ENCODE results near the gene COL9A3. TPM values are rescaled to one million over a fixed set of nuclear protein-coding genes. Genes with fewer than 3 reads are reported as not detected.
A peak's percentile ranks its signal among the peaks of the same experiment; 100 is the strongest.

The COL9A3 gene
- total RNA-seq, 2 experiments from 2014 or later: not detected

DNA sequence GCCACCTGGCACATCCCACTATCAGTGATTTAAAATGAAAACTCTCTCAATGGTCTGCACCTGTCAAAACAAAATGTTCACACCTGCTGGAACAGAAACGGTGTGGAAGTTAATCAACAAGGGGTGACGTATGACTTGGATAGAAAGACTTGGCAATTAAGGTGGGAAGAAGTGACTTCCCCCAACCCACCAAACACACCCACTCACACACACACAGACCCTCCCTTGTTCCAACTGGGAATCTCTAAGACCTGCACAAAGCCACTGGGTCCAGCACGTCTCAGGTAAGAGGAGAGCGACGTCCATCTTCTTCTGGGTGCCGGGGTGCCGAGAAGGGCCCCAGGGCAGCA lies 69.8 kb downstream of the COL9A3 start:
- H3K36me3 Mint-ChIP-seq (ENCODE audit: low read depth): peaks cover 28% of the 10 kb centered on the region
- TF ChIP-seq, protein P1, sequence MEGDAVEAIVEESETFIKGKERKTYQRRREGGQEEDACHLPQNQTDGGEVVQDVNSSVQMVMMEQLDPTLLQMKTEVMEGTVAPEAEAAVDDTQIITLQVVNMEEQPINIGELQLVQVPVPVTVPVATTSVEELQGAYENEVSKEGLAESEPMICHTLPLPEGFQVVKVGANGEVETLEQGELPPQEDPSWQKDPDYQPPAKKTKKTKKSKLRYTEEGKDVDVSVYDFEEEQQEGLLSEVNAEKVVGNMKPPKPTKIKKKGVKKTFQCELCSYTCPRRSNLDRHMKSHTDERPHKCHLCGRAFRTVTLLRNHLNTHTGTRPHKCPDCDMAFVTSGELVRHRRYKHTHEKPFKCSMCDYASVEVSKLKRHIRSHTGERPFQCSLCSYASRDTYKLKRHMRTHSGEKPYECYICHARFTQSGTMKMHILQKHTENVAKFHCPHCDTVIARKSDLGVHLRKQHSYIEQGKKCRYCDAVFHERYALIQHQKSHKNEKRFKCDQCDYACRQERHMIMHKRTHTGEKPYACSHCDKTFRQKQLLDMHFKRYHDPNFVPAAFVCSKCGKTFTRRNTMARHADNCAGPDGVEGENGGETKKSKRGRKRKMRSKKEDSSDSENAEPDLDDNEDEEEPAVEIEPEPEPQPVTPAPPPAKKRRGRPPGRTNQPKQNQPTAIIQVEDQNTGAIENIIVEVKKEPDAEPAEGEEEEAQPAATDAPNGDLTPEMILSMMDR (IDR thresholded peaks at IDR 0.05): no peak
- no peak overlapping the region for H3K27ac Mint-ChIP-seq
- H3K9me3 Mint-ChIP-seq: no peaks in the 10 kb centered on the region
- no peaks in the 10 kb centered on the region for H3K27me3 Mint-ChIP-seq
- H3K4me1 Mint-ChIP-seq (ENCODE audit: low read depth): peaks cover 8% of the 10 kb centered on the region
- no peak overlapping the region for H3K4me3 Mint-ChIP-seq
- ChIA-PET POLR2A (interaction anchor here (1.1 kb wide), 1 partner anchor 10 kb away, joined by 3 read pairs; no protein-coding TSS in a partner anchor), CTCF (interaction anchor here (1.5 to 1.6 kb wide), 2 partner anchors 14 to 63 kb away, joined by 3 to 6 read pairs; no protein-coding TSS in a partner anchor)
- DNase-seq (no peak), ATAC-seq (no peak)
- intact Hi-C loops (cut with micrococcal nuclease): no loop called here

DNA sequence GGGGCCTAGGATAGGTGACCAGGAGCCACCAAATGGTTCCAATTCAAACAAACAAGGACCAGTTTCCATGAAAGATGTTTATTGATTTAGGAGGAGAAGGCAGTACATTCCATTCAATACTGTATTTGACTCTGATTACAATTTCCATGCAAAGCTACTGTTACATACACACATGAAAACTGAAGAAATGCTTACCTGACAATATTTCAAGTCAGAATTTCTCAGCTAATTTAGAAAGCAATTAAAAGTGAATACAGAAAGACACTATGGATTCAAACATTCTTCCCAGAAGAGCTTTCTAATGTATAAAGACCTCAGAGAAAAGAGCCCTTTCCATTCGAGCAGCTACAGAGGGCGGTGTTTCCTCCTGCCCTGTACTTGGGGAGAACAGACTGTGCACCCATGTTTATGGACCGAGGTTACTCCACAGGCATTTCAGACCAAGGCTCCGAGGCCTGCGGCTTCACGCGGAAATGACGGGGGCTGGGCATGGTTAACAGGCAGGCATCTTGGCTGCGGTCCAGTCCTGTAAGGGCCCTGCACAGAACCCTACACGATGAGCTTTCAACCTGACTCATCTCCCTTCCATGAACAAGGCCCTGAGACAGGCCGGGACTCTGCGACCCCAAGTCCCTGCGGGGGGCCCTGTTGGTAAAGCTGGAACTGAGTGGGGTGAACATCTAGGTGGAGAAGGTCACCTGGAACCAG lies 70.5 kb downstream of the COL9A3 start:
- ChIA-PET CTCF (interaction anchor here (0.7 to 1.6 kb wide), 5 partner anchors 12 to 85 kb away, joined by 3 to 6 read pairs (median 3); no protein-coding TSS in a partner anchor), POLR2A (interaction anchor here (0.7 to 1.1 kb wide), 2 partner anchors 10 to 15 kb away, joined by 3 read pairs; no protein-coding TSS in a partner anchor)
- no peaks in the 10 kb centered on the region for H3K9me3 Mint-ChIP-seq
- TF ChIP-seq, protein P1 (IDR thresholded peaks at IDR 0.05): no peak
- peaks cover 11% of the 10 kb centered on the region for H3K4me1 Mint-ChIP-seq (ENCODE audit: low read depth)
- peak; percentile 52 for DNase-seq
- H3K36me3 Mint-ChIP-seq (ENCODE audit: low read depth): peaks cover 33% of the 10 kb centered on the region
- H3K27ac Mint-ChIP-seq: no peak overlapping the region
- peak; percentile 59 for ATAC-seq
- no peaks in the 10 kb centered on the region for H3K27me3 Mint-ChIP-seq
- H3K4me3 Mint-ChIP-seq: no peak overlapping the region
- intact Hi-C loops (cut with micrococcal nuclease): no loop called here

DNA sequence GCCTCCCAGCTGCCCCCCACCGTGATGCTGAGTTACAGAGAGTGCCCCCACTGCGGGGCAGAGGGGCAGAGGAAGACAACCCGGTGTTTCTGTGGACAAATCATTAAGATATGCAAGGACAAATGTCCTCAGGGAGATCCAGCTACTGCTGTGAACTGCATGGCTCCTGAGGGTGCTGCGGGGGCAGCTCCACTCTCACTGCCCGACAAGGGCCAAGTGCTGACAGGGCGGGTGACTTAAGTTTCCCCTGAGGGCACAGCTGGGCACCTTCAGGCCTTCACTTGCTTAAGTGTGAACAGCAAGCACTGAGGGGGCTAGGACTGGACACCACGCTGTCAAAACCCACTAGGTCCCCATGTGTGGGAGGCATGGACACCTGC lies 71.0 kb downstream of the COL9A3 start:
- ATAC-seq (no peak), DNase-seq (no peak)
- Mint-ChIP-seq H3K4me3 (no peak overlapping the region), H3K27me3 (no peaks in the 10 kb centered on the region), H3K9me3 (no peaks in the 10 kb centered on the region), H3K36me3 (ENCODE audit: low read depth) (peaks cover 38% of the 10 kb centered on the region), H3K4me1 (ENCODE audit: low read depth) (peaks cover 16% of the 10 kb centered on the region), H3K27ac (no peak overlapping the region)
- ChIA-PET CTCF (interaction anchor here (0.7 to 1.9 kb wide), 6 partner anchors 13 to 85 kb away, joined by 3 to 6 read pairs (median 4); no protein-coding TSS in a partner anchor), POLR2A (interaction anchor here (1.1 kb wide), 1 partner anchor 11 kb away, joined by 3 read pairs; no protein-coding TSS in a partner anchor)
- TF ChIP-seq, protein P1 (IDR thresholded peaks at IDR 0.05): no peak
- intact Hi-C loops (cut with micrococcal nuclease): no loop called here

DNA sequence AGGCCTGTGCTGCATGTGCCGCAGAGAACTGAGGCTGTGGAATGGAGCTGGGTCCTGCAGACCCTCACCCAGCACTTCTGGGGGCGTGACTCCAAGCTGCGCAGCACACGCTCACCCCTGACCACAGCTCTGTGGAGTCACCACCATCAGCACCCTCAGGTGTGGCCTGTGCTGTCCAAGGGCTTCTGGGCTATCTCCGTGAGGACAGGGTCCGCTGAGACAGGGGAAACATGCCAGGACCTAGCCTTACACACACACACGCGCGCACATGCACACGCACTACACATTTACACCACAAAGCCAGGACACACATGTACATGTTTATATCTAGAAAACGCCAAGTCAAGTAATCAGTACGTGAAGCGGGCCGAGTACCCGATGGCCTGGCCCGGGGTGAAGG lies 71.6 kb downstream of the COL9A3 start:
- CTCF ChIA-PET: interaction anchor here (1.2 to 1.9 kb wide), 5 partner anchors 11 to 87 kb away, joined by 3 to 5 read pairs (median 3); no protein-coding TSS in a partner anchor
- peaks cover 22% of the 10 kb centered on the region for H3K4me1 Mint-ChIP-seq (ENCODE audit: low read depth)
- no peak overlapping the region for H3K4me3 Mint-ChIP-seq
- TF ChIP-seq, protein P1 (IDR thresholded peaks at IDR 0.05): no peak
- H3K9me3 Mint-ChIP-seq: no peaks in the 10 kb centered on the region
- intact Hi-C loops (cut with micrococcal nuclease): no loop called here
- POLR2A ChIA-PET: interaction anchor here (1.5 kb wide), 1 partner anchor 10 kb away, joined by 5 read pairs; no protein-coding TSS in a partner anchor
- no peaks in the 10 kb centered on the region for H3K27me3 Mint-ChIP-seq
- DNase-seq (no peak), ATAC-seq (no peak)
- peaks cover 42% of the 10 kb centered on the region for H3K36me3 Mint-ChIP-seq (ENCODE audit: low read depth)
- no peak overlapping the region for H3K27ac Mint-ChIP-seq

DNA sequence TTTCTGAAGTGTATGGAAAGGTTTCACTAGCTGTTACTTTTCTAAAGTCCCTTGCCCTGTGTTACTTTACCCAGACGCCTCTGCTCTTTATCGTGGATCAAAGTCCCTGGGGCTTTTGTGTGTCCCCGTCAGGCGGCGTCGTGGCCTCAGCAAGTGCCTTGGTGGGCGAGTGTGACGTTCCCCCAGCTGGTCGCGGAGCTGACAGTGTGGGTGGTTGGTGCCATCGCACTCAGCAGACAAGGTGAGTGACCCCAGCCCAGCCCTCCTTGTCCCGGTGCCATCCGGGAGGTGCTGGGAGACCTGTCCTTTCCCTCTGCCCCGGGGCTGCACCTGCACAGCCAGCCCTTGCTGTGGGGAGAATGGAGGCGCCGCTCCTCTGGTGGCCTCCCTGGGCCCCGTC lies 72.1 kb downstream of the COL9A3 start:
- ChIA-PET POLR2A (interaction anchor here (1.5 kb wide), 1 partner anchor 9 kb away, joined by 5 read pairs; no protein-coding TSS in a partner anchor), CTCF (interaction anchor here (1.2 to 1.9 kb wide), 4 partner anchors 11 to 86 kb away, joined by 3 to 5 read pairs (median 4); no protein-coding TSS in a partner anchor)

More for the DNA sequence above, 72.1 kb downstream of the COL9A3 start:
- H3K4me1 Mint-ChIP-seq (ENCODE audit: low read depth): peaks cover 24% of the 10 kb centered on the region
- H3K4me3 Mint-ChIP-seq: no peak overlapping the region
- intact Hi-C loops (cut with micrococcal nuclease): no loop called here
- H3K27ac Mint-ChIP-seq: no peak overlapping the region
- ATAC-seq (no peak), DNase-seq (no peak)
- TF ChIP-seq, protein P1 (IDR thresholded peaks at IDR 0.05): no peak
- no peaks in the 10 kb centered on the region for H3K9me3 Mint-ChIP-seq
- no peaks in the 10 kb centered on the region for H3K27me3 Mint-ChIP-seq
- peaks cover 47% of the 10 kb centered on the region for H3K36me3 Mint-ChIP-seq (ENCODE audit: low read depth)

Data from activated CD8-positive, alpha-beta T cell treated with anti-CD3 and anti-CD28 coated beads for 36 hours (primary cell).